GM21723 (cell line): ENCODE results near the gene ASB10.

ENCODE experiments used
- ATAC-seq: cut with Tn5 transposase; IDR thresholded peaks from one replicate; pipeline ENCODE4 v1.9.1; 2021; ENCODE audit warnings: mild to moderate bottlenecking, moderate library complexity; ENCODE audit not compliant: unreplicated experiment

ASB10 gene

DNA sequence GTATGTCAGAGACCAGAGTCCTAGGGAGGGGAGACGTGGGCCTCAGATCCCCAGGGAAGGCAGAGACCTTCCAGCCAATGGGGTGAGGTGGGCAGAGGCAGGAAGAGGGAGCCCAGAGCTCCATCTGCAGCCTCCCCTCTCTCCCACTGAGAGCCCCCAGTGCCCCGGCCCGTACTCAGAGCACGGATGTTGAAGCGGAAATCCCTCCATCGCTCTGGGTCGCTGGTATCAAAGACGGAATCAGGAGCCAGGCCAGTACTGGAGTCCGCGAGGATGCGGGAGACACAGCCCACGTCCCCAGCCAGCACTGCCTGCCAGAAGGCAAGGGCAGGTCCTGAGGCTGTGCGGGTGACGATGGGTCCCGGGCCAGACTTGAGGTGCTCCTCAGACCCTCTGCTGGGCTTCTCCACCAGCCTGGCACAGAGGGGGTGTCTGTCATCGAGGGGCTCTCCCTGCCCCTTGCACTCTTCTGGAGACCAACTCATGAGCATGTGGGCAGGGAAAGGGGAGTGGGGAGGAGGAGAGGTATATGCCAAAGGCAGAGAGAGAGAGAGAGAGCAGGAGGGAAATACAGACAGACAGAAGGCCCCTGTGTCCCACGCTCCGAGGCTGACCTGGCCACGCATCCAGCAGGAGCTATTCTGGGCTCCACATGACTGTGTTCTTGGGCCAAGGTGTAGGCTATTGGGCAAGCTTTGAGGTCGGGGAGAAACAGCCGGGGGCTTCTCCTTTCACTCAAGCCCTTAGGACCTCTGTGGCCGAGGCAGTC lies at the start of gene ASB10:
Gene ASB10 (minus strand): TSS at position 611 of the 769 bp plus-strand sequence. CDS start 120 bp downstream, at position 491.
- ATAC-seq, result no peak

DNA sequence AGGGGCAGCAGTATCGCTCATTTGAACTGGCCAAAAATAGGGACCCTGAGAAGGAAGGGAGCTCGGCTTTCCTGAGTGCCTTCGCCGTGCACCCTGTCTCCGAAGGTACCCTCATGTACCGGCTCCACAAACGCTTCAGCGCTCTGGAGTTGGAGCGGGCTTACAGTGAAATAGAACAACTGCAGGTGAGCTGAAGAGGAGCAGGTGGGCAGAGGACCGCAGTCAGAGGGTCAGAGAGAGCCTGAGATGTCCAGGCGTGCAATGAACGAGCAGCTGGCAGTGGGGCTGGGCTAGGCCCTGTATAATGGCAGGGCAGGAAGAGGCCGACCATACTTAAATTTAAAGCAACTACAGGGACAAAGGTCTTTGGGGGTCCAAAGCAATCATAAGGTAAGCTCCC lies 49.4 kb upstream of the ASB10 start:
- no peak for ATAC-seq

- no peak for ATAC-seq
Observed at GRCh38 chr7:151235091-151235787, 48.2 kb upstream of the ASB10 start.

DNA sequence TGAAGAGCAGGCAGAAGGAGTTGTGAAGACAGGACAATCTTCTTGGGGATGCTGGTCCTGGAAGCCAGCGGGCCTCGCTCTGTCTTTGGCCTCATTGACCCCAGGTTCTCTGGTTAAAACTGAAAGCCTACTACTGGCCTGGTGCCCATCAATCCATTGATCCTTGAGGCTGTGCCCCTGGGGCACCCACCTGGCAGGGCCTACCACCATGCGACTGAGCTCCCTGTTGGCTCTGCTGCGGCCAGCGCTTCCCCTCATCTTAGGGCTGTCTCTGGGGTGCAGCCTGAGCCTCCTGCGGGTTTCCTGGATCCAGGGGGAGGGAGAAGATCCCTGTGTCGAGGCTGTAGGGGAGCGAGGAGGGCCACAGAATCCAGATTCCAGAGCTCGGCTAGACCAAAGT lies 46.8 kb upstream of the ASB10 start:
- ATAC-seq, result no peak

- ATAC-seq, result peak; percentile 47
Observed at GRCh38 chr7:151232917-151233701, 46.1 kb upstream of the ASB10 start.

GRCh38 chr7:151232091-151232916 lies 45.3 kb upstream of the ASB10 start, which contains the start of gene CHPF2:
Gene CHPF2, plus strand, starts transcription at chr7:151232483. Its CDS starts 1,529 bp downstream, at chr7:151234012.
- peak; percentile 98 for ATAC-seq

DNA sequence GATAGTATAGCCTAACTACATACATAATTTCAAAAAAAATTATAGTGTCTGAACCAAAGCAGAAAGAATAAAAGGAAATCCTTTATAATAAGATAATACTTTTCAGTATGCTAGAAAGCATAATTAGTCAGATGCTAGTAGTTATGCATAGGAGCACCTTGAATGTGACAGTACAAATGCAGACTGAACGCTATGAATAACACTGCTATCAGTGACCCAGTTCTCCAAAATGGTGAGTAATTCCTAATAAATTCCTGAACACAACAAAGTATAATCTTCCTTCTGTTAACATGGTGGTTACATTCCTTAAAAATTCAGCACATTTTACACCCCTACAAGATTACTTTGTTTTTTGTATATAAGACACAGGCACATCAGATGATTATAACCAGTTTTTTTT lies 44.0 kb upstream of the ASB10 start:
- no peak for ATAC-seq

DNA sequence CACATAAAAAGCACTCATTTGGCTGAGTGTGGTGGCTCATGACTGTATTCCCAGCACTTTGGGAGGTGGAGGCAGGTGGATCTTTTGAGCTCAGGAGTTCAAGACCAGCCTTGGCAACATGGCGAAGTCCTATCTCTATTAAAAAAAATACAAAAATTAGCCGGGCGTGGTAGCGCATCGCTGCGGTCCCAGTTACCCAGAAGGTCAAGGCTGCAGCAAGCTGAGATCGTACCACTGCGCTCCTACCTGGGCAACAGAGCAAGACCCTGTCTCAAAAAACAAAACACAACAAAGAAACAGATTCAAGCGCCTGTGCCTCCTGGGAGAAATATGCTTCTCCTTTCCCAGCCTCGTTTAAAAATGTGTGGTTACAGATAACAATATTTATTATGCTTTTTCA lies 42.2 kb upstream of the ASB10 start:
- ATAC-seq, result no peak

DNA sequence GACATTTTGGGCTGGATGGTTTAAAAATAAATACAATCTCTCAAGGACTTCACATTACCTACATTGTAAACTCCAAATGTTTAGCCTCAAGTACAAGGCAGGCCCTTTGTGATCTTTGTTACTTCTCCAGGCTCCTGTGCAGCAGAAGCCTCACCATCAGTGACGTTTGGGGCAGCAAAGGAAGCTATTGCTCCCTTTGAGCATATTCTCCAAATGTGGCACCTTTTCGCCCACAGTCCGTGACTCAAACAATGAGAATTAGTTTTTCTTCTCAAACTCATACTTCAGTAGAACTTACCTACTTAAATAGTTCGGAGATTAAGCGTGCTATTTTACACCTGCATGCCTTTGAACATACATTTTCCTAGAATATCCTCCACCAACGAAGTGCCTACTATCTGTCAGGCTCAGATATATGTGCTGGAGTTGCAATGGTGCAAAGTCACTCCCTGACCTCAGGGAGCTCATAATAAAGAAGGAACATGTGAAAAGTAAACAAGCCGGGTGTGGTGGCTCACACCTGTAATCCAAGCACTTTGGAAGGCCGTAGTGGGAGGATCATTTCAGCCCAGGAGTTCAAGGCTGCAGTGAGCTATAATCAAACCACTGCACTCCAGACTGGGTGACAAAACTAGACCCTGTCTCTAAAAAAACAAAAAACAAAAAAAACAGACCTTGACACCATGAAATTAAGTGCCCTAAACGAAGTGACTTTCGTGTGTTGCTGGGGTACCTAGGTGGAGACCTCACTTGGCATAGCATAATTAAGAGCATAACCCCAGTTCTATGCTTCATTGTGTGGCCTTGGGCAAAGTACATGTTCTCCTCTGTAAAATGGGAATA lies 41.2 kb upstream of the ASB10 start:
- no peak for ATAC-seq

GRCh38 chr7:151226875-151227782 lies 40.1 kb upstream of the ASB10 start, which contains the start of gene ABCF2:
Gene ABCF2, minus strand, starts transcription at chr7:151227205. Its CDS starts 747 bp downstream, at chr7:151226458.
- peak; percentile 99 for ATAC-seq

GRCh38 chr7:151226560-151226874 lies 39.5 kb upstream of the ASB10 start:
- peak; percentile 6 for ATAC-seq

DNA sequence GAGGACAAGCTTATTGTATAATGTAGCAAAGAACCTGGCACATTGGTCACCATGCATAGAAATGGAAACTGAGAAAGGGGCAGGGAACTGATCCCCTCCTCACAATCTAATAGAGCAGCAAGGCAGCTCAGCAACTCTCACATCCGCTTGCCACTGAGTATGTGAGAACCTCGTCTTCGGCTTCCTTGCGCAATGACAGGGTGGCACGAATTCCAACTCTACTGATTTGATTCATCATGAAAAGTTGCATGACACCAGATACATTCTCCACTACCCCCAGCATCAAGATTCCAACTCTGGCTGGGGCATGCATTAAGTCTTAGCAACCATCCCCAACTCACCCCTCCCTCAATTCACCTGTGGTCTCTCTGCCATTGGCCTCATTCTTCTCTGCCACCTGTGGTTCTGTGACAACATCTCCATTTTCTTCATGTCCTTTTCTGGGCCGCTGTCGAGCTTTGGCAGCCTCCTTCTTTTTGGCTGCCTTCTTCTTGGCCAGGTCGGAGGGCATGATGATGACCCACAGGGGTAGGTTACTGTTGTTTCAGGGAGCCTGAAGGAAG lies 39.0 kb upstream of the ASB10 start:
- ATAC-seq, result no peak

GRCh38 chr7:151223728-151224127 lies 36.7 kb upstream of the ASB10 start:
- ATAC-seq, result no peak

GRCh38 chr7:151218170-151218569 lies 31.1 kb upstream of the ASB10 start:
- ATAC-seq, result no peak

DNA sequence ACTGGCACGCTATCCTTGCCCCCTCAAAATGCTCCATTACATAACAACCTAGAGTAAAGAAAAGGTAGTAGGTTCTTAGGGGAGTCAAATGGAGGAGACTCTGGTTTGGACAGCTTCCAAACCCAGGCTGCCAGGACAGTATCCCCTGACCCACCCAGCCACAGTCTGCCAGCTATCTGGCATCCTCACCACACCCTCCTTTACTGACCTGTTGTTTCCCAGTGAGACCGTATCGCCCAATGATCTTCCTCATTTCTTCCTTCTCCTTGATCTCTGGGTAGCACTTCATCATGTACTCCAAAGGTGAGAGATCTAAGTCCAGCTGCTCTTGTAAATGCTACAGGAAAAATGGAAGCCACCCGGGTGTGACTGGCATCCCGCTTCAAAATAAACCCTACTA lies 28.3 kb upstream of the ASB10 start:
- no peak for ATAC-seq

DNA sequence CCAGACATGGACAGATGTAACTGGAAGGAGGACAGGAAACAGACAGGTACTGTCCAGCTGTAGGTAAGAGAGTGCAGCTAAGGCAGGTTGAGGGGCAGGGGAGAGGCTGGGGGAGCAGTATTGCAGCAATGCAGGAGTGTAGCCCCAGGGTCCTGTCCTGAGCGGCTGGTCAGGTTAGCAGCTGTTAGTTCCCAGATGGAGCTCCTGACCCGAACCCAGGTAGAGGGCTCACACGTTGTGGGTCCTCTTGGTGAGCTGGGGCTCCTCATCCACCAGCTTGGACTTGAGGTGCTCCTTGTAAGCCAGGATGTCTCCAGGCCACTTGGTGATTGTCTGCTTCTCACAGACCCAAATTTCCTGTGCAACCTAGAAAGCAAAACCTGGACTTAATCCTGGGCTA lies 26.8 kb upstream of the ASB10 start:
- no peak for ATAC-seq

GRCh38 chr7:151212626-151213025 lies 25.6 kb upstream of the ASB10 start:
- ATAC-seq, result no peak

- no peak for ATAC-seq
Observed at GRCh38 chr7:151211155-151211772, 24.2 kb upstream of the ASB10 start.
